Measurements from ENCODE around the gene CSHL1. TPM values are rescaled to one million over a fixed set of nuclear protein-coding genes. Genes with fewer than 3 reads are reported as not detected.
"Not testable (repeated sequence)": the region's sequence is repeated elsewhere in the genome, so short reads cannot be mapped to it uniquely, and the experiment has no call there.

CSHL1 gene
- total and polyA plus RNA-seq, 8 donors = 0.78 TPM; not detected in 7

- DNase-seq (peak in 1 of 4 donors; percentile 43), ATAC-seq (no peak)
- H3K27me3 ChIP-seq = no peaks in the 10 kb centered on the region
- no peaks in the 10 kb centered on the region for H3K9me3 ChIP-seq
- H3K4me3 ChIP-seq = no peak overlapping the region
- TF ChIP-seq CTCF (IDR thresholded peaks at IDR 0.05) = no peak
- intact Hi-C loops (cut with DNase I) = loop anchor here in 1 of 2 donors (10.0 kb wide), 1 partner anchor 220 kb away; the partner anchor contains the start of gene ERN1
- H3K4me1 ChIP-seq = no peaks in the 10 kb centered on the region
- H3K36me3 ChIP-seq = no peaks in the 10 kb centered on the region
- no peak overlapping the region for H3K27ac ChIP-seq
Observed at GRCh38 chr17:63914471-63914870, 3.4 kb upstream of the CSHL1 start.

- peak; percentile 75 to 87 for TF ChIP-seq CTCF (IDR thresholded peaks at IDR 0.05)
- ATAC-seq (peak; percentile 82), DNase-seq (peak in 1 of 4 donors; percentile 24)
- Histone ChIP-seq H3K27ac (no peak overlapping the region), H3K4me3 (no peak overlapping the region), H3K27me3 (no peaks in the 10 kb centered on the region), H3K4me1 (no peaks in the 10 kb centered on the region), H3K9me3 (no peaks in the 10 kb centered on the region), H3K36me3 (no peaks in the 10 kb centered on the region)
- intact Hi-C loops (cut with DNase I) = loop anchor here in 1 of 2 donors (10.0 kb wide), 1 partner anchor 223 kb away; the partner anchor contains the start of gene ERN1
Observed at GRCh38 chr17:63911657-63912100, 621 bp upstream of the CSHL1 start.

GRCh38 chr17:63910096-63910495 is 962 bp downstream of the CSHL1 start:
- Histone ChIP-seq H3K27ac (no peak overlapping the region), H3K27me3 (no peaks in the 10 kb centered on the region), H3K4me3 (no peak overlapping the region), H3K9me3 (no peaks in the 10 kb centered on the region), H3K4me1 (no peaks in the 10 kb centered on the region), H3K36me3 (no peaks in the 10 kb centered on the region)
- ATAC-seq (no peak), DNase-seq (peak in 1 of 4 donors; percentile 67)
- intact Hi-C loops (cut with DNase I) = loop anchor here in 1 of 2 donors (10.0 kb wide), 1 partner anchor 225 kb away; the partner anchor contains the start of gene ERN1
- TF ChIP-seq CTCF (IDR thresholded peaks at IDR 0.05) = no peak

- intact Hi-C loops (cut with DNase I); H3K27ac ChIP-seq; H3K9me3 ChIP-seq: not testable (repeated sequence)
Observed at GRCh38 chr17:63909586-63909985, 1.5 kb downstream of the CSHL1 start.

GRCh38 chr17:63907161-63907778 is 3.8 kb downstream of the CSHL1 start:
- H3K36me3 ChIP-seq; intact Hi-C loops (cut with DNase I); H3K9me3 ChIP-seq; H3K4me1 ChIP-seq; H3K27ac ChIP-seq; H3K4me3 ChIP-seq; H3K27me3 ChIP-seq: not testable (repeated sequence)
- peak; percentile 56 for ATAC-seq
- DNase-seq = peak in 1 of 4 donors; percentile 30

More at GRCh38 chr17:63909586-63909985, 1.5 kb downstream of the CSHL1 start:
- not testable (repeated sequence) for H3K4me3 ChIP-seq, H3K27me3 ChIP-seq, ATAC-seq, H3K36me3 ChIP-seq, H3K4me1 ChIP-seq, DNase-seq

- H3K27ac ChIP-seq; ATAC-seq; H3K27me3 ChIP-seq; intact Hi-C loops (cut with DNase I); H3K4me3 ChIP-seq; H3K36me3 ChIP-seq; H3K4me1 ChIP-seq; DNase-seq; H3K9me3 ChIP-seq: not testable (repeated sequence)
Observed at GRCh38 chr17:63904796-63905195, 6.3 kb downstream of the CSHL1 start.
